GM21360 (cell line): Measurements from ENCODE around the gene SLC66A3.
"Not testable (repeated sequence)": the region's sequence is repeated elsewhere in the genome, so short reads cannot be mapped to it uniquely, and the experiment has no call there.

Source experiments
- ATAC-seq: cut with Tn5 transposase; IDR thresholded peaks from one replicate; pipeline ENCODE4 v1.9.1; 2021; ENCODE audit warnings: mild to moderate bottlenecking, moderate library complexity; ENCODE audit not compliant: unreplicated experiment

SLC66A3 gene

GRCh38 chr2:11161747-11162146 is 6.5 kb downstream of the SLC66A3 start:
- no peak for ATAC-seq

GRCh38 chr2:11163439-11164317 is 8.4 kb downstream of the SLC66A3 start:
- ATAC-seq: no peak

- ATAC-seq: not testable (repeated sequence)
Measured at GRCh38 chr2:11165046-11165445, 9.8 kb downstream of the SLC66A3 start.

- no peak for ATAC-seq
Measured at GRCh38 chr2:11166476-11166875, 11.2 kb downstream of the SLC66A3 start.

- ATAC-seq: no peak
Measured at GRCh38 chr2:11168488-11168887, 13.2 kb downstream of the SLC66A3 start.

- no peak for ATAC-seq
Measured at GRCh38 chr2:11169333-11169732, 14.1 kb downstream of the SLC66A3 start.

- no peak for ATAC-seq
Measured at GRCh38 chr2:11174222-11174621, 19.0 kb downstream of the SLC66A3 start.

GRCh38 chr2:11175293-11175795 is 20.1 kb downstream of the SLC66A3 start:
- no peak for ATAC-seq

GRCh38 chr2:11177871-11178690 is 22.8 kb downstream of the SLC66A3 start:
- no peak for ATAC-seq

- ATAC-seq: no peak
Measured at GRCh38 chr2:11179196-11179595, 23.9 kb downstream of the SLC66A3 start.

- ATAC-seq: no peak
Measured at GRCh38 chr2:11179899-11180298, 24.6 kb downstream of the SLC66A3 start.

- no peak for ATAC-seq
Measured at GRCh38 chr2:11180653-11181052, 25.4 kb downstream of the SLC66A3 start.

- ATAC-seq: no peak
Measured at GRCh38 chr2:11182951-11183350, 27.7 kb downstream of the SLC66A3 start.

GRCh38 chr2:11186145-11186544 is 30.9 kb downstream of the SLC66A3 start:
- no peak for ATAC-seq

- ATAC-seq: no peak
Measured at GRCh38 chr2:11187083-11187619, 31.9 kb downstream of the SLC66A3 start.

- no peak for ATAC-seq
Measured at GRCh38 chr2:11187731-11188130, 32.5 kb downstream of the SLC66A3 start.

- no peak for ATAC-seq
Measured at GRCh38 chr2:11196246-11196645, 41.0 kb downstream of the SLC66A3 start.

- ATAC-seq: no peak
Measured at GRCh38 chr2:11200651-11201050, 45.4 kb downstream of the SLC66A3 start.

- ATAC-seq: no peak
Measured at GRCh38 chr2:11201969-11202368, 46.7 kb downstream of the SLC66A3 start.

- ATAC-seq: peak; percentile 52
Measured at GRCh38 chr2:11203480-11203879, 48.2 kb downstream of the SLC66A3 start.

GRCh38 chr2:11208083-11208482 is 52.8 kb downstream of the SLC66A3 start:
- no peak for ATAC-seq
